Fibroblast of pulmonary artery (primary cell): ENCODE data around the gene TRPT1.
A peak's percentile ranks its signal among the peaks of the same experiment; 100 is the strongest.

ENCODE experiments used
- DNase-seq: peaks from one replicate; pipeline ENCODE4 v3.0.0-alpha.2; 2010; ENCODE audit warnings: low read depth
- H3K4me3 ChIP-seq: replicated peaks from 2 replicates; pipeline ENCODE4 v1.5.1; 2011; ENCODE audit warnings: low read depth, mild to moderate bottlenecking, control low read depth, low read length, moderate library complexity
- TF ChIP-seq, protein P1 (sequence below): IDR thresholded peaks from 2 replicates; pipeline ENCODE4 v1.5.1; 2011; ENCODE audit warnings: mild to moderate bottlenecking, control low read depth, low read length, inconsistent platforms; ENCODE audit errors: missing control alignments

Gene TRPT1, protein sequence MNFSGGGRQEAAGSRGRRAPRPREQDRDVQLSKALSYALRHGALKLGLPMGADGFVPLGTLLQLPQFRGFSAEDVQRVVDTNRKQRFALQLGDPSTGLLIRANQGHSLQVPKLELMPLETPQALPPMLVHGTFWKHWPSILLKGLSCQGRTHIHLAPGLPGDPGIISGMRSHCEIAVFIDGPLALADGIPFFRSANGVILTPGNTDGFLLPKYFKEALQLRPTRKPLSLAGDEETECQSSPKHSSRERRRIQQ

DNA sequence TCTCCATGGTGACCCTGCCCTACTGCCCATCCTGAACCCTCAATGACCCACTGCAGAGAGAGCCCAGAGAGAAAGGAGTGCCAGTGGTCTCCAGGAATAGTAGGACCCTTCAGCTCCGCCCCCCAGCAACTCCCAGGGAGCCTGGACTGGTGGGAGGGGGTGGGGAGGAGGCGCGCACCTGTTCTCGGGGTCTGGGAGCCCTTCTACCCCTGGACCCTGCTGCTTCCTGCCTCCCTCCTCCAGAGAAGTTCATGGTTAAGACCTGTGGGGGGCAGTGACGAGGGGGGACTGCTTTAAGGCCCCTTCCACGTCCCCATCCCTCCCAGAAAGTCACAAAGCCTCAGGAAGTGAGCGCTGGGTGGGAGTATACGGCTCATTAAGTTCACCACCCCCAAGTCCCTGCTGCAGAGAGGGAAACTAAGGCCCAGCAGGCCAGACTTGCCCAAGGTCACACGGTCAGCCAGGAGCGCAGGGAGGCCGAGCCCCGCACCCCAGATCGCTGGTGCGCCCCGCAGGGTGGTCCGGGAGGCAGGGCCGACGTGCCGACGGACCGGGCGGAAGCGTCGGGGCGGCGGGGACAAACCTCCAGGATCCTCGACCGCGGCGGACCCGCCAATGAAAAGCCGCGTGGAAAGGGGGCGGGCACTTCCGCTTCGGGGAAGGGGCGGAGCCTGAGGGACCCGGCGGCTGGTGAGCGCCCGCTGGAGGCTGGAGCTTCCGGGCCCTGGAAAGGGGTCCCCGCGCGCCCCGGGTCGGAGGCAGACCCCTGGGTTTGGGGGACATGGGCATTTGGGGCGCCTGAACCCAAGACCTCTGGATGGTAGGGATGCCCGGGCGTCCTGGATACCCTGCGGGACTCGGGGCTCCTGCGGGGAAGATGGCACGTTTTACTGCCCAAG lies at the start of gene TRPT1, which contains the start of gene NUDT22:
TRPT1 (minus strand) TSS at position 579 of the 899 bp plus-strand sequence; CDS start at position 253, 326 bp downstream.
NUDT22 (plus strand) TSS at position 667 of the 899 bp plus-strand sequence. CDS start 379 bp downstream, outside the sequence.
- TF ChIP-seq, protein P1, sequence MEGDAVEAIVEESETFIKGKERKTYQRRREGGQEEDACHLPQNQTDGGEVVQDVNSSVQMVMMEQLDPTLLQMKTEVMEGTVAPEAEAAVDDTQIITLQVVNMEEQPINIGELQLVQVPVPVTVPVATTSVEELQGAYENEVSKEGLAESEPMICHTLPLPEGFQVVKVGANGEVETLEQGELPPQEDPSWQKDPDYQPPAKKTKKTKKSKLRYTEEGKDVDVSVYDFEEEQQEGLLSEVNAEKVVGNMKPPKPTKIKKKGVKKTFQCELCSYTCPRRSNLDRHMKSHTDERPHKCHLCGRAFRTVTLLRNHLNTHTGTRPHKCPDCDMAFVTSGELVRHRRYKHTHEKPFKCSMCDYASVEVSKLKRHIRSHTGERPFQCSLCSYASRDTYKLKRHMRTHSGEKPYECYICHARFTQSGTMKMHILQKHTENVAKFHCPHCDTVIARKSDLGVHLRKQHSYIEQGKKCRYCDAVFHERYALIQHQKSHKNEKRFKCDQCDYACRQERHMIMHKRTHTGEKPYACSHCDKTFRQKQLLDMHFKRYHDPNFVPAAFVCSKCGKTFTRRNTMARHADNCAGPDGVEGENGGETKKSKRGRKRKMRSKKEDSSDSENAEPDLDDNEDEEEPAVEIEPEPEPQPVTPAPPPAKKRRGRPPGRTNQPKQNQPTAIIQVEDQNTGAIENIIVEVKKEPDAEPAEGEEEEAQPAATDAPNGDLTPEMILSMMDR, result peak; percentile 22
- peak within 1 kb of the TSS; percentile 79 for H3K4me3 ChIP-seq

DNA sequence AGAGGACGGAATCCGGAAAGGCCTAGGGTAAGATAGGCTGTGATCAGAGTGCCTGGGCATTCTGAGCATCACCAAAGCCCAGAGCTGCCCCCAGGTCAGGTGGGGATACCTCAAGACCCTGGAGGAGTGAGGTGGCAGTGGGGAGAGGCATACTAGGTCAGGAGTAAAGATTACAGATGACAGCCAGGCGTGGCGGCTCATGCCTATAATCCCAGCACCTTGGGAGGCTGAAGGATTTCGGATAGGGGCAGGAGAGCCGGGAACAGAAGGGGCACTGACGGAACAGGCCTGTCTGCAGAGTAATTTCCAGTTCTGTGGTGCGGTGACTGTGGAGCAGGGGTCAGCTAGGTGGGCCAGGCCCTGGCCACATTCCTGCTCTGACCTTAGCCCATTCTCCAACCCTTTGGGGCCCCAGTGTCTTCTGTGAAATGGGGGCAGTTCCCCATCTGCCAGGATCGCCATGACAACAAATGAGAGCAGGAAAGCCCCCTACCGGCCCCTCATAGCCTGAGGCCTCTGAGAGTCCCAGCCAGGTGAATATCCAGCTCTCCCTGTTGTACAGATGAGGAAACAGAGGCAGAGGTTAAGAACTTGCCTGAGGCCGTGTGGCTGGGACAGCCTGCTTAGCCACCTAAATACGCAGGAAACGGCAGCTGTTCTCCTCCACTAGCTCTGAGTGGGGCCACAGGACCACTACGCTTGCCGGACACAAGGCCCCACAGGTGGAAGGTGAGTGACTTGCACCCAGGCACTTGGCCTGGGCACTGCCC lies 49.2 kb upstream of the TRPT1 start:
- H3K4me3 ChIP-seq, result no peak overlapping the region
- TF ChIP-seq, protein P1, result no peak
- DNase-seq, result no peak

More for the DNA sequence above, at the start of gene TRPT1, which contains the start of gene NUDT22:
- peak; percentile 69 for DNase-seq

DNA sequence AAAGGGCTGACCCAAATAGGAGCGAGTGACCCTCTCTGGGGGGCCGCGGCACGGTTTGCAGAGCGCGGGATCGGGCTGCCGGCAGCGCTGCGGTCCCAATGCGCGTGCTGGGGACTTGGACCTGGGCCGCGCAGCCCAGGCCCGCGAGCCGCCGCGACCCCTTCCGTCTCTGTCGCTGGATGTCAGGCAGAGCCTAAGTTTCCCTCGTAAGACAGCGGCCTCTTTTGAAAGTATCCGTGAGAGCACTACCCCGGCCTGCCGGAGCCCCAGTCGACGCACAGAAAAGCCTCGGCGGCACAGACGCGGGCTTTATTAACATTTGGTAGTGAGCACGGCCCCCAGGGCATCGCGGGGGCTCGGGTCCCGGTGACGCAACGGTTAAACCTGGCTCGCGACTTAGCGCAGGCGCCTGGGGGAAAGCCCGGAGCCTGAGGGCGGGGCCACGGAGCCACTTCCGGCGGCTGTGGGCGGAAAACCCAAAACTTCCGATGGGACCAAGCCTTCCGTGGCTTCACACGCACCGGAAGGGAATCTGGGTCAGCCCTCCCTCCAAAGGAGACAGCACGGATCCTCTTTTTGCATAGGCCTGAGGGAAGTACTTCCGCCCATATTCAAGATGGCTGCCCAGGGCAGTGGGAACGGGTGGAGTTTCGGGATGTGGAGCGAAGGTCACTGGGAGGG lies 43.7 kb upstream of the TRPT1 start:
- TF ChIP-seq, protein P1, result no peak
- peak; percentile 100 for DNase-seq
- H3K4me3 ChIP-seq, result peak overlapping the region; percentile 84

DNA sequence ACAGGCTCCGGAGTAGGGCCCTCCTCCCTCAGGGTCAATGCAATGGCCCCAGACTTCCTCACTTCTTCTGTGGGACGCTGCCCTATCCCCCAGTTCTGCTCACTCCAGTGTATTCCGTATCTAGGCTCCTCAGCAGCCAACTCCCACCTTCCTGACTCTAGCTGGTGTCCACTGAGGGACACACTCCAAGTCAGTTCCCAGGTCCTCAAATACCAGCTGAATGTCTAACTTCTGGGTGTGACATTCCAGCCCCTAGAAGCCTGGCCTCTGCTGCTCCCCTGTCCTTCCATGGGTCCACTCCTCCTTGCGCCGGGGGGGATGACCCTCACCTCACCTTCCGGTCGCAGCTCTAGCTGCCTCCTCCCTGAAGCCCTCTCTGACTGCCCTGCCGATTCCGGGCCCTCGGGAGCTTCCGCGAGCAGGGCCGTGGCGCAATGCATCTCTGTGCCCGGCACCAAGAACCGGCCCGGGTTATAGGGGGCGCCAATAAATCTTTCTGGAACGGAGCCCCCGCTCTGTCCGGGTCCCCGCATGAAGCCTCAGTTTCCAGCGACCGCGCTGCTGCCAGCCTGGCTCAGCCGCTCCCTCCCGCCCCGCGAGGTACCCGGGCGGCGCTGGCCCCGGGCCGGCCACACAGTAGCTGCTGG lies 43.0 kb upstream of the TRPT1 start:
- no peak for DNase-seq
- TF ChIP-seq, protein P1, result no peak
- H3K4me3 ChIP-seq, result peak overlapping the region; percentile 67

DNA sequence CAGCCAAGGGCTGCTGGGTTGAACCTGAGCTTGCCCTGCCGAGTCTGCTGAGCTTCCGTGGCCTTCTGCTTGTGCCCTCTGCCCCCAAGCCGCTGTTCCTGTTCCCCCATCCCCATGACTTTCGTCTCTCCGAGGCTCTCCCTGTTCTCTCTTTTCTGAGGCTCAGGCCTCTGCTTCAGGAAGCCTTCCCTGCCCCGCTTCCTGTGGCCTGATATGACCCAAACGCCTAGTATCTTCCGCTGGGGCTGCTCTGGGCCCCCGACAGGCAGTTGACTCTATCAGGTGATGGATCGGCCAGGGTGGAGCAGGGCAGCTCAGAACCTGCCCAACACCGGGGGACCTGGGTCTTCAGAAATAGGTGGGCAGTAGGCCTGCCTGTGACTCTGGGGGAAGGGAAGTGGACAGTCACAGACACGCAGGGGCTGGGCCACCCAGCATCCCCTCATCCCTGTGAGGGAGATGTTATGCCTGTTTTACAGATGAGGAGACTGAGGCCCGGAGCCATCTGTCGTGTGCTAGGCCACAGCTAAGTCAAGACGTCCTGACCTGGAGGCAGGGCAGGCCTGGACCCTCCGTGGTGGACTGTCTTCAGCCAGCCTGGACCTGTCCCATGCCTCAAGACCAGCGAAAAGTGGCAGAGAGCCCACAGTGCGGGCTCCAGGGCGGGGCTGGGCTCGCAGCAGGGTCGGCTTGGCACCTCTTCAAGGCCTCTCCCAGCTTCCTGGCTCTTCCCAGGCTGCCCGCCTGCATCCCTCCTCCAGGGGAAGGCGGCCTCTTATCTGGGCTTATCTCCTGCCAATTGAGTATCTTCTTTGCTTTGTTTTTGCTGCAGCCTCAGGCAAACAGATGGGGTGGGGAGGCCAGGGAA lies 42.3 kb upstream of the TRPT1 start:
- TF ChIP-seq, protein P1, result no peak
- peak; percentile 83 for DNase-seq
- peak overlapping the region; percentile 67 for H3K4me3 ChIP-seq
